ENCODE data around the gene ZNF280A. TPM values are rescaled to one million over a fixed set of nuclear protein-coding genes. Genes with fewer than 3 reads are reported as not detected.

ZNF280A gene
- total and polyA plus RNA-seq, 2 donors from 2014 or later, result not detected

GRCh38 chr22:22556578-22556977 is 36.5 kb upstream of the ZNF280A start:
- no peak overlapping the region for H3K9ac ChIP-seq (ENCODE audit: low read length in 3 of 3)
- FAIRE-seq (no peak), DNase-seq (no peak)
- H3K36me3 ChIP-seq (ENCODE audit: control insufficient read depth in 2 of 3, insufficient read depth in 3 of 3, low read length in 3 of 3), result no peaks in the 10 kb centered on the region
- no peak overlapping the region for H3K4me3 ChIP-seq (ENCODE audit: low read length in 3 of 3)
- no peaks in the 10 kb centered on the region for H3K4me1 ChIP-seq (ENCODE audit: control insufficient read depth in 2 of 3, insufficient read depth in 2 of 3, low read depth in 1 of 3, low read length in 3 of 3)
- no peaks in the 10 kb centered on the region for H3K9me3 ChIP-seq (ENCODE audit: control insufficient read depth in 2 of 3, insufficient read depth in 1 of 3, low read length in 3 of 3)
- no peak overlapping the region for H3K27ac ChIP-seq (ENCODE audit: low read depth in 2 of 2, low read length in 2 of 2)
- TF ChIP-seq, protein P1, sequence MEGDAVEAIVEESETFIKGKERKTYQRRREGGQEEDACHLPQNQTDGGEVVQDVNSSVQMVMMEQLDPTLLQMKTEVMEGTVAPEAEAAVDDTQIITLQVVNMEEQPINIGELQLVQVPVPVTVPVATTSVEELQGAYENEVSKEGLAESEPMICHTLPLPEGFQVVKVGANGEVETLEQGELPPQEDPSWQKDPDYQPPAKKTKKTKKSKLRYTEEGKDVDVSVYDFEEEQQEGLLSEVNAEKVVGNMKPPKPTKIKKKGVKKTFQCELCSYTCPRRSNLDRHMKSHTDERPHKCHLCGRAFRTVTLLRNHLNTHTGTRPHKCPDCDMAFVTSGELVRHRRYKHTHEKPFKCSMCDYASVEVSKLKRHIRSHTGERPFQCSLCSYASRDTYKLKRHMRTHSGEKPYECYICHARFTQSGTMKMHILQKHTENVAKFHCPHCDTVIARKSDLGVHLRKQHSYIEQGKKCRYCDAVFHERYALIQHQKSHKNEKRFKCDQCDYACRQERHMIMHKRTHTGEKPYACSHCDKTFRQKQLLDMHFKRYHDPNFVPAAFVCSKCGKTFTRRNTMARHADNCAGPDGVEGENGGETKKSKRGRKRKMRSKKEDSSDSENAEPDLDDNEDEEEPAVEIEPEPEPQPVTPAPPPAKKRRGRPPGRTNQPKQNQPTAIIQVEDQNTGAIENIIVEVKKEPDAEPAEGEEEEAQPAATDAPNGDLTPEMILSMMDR (IDR thresholded peaks at IDR 0.05; ENCODE audit: borderline replicate concordance, extremely low read depth, insufficient read depth), result no peak
- H3K27me3 ChIP-seq (ENCODE audit: control insufficient read depth, insufficient read depth, low read length), result no peaks in the 10 kb centered on the region
- intact Hi-C loops (cut with DNase I), result no loop called here

DNA sequence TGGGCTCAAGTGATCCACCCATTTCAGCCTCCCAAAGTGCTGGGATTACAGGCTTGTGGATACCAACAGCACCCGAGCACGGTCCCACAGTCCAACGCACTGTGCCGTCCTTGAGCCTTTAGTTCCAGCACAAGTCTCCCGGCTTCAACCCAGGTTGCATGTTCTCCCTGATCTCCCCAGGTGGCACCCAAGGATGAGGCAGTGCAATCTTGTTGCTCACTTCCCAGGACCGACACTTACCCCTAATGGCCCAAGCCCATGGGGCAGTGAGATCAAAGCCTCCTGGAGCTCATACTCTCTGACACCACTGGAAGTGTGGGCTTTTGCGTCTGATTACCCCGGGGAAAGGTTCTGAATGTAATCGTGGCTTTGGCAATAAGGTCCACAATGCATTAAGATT is 35.5 kb upstream of the ZNF280A start:
- Histone ChIP-seq H3K27ac (ENCODE audit: low read depth in 2 of 2, low read length in 2 of 2) (no peak overlapping the region), H3K9ac (ENCODE audit: low read length in 3 of 3) (no peak overlapping the region), H3K27me3 (ENCODE audit: control insufficient read depth, insufficient read depth, low read length) (no peaks in the 10 kb centered on the region), H3K9me3 (ENCODE audit: control insufficient read depth in 2 of 3, insufficient read depth in 1 of 3, low read length in 3 of 3) (no peaks in the 10 kb centered on the region), H3K4me1 (ENCODE audit: control insufficient read depth in 2 of 3, insufficient read depth in 2 of 3, low read depth in 1 of 3, low read length in 3 of 3) (no peaks in the 10 kb centered on the region), H3K36me3 (ENCODE audit: control insufficient read depth in 2 of 3, insufficient read depth in 3 of 3, low read length in 3 of 3) (no peaks in the 10 kb centered on the region), H3K4me3 (ENCODE audit: low read length in 3 of 3) (no peak overlapping the region)
- FAIRE-seq, result no peak
- intact Hi-C loops (cut with DNase I), result no loop called here
- TF ChIP-seq, protein P1 (IDR thresholded peaks at IDR 0.05; ENCODE audit: borderline replicate concordance, extremely low read depth, insufficient read depth), result no peak
- DNase-seq, result no peak

GRCh38 chr22:22554587-22555284 is 34.7 kb upstream of the ZNF280A start:
- H3K4me1 ChIP-seq (ENCODE audit: control insufficient read depth in 2 of 3, insufficient read depth in 2 of 3, low read depth in 1 of 3, low read length in 3 of 3), result no peaks in the 10 kb centered on the region
- no peak overlapping the region for H3K4me3 ChIP-seq (ENCODE audit: low read length in 3 of 3)
- no peak for DNase-seq
- no peak overlapping the region for H3K9ac ChIP-seq (ENCODE audit: low read length in 3 of 3)
- H3K36me3 ChIP-seq (ENCODE audit: control insufficient read depth in 2 of 3, insufficient read depth in 3 of 3, low read length in 3 of 3), result no peaks in the 10 kb centered on the region
- H3K9me3 ChIP-seq (ENCODE audit: control insufficient read depth in 2 of 3, insufficient read depth in 1 of 3, low read length in 3 of 3), result no peaks in the 10 kb centered on the region
- no peak overlapping the region for H3K27ac ChIP-seq (ENCODE audit: low read depth in 2 of 2, low read length in 2 of 2)
- FAIRE-seq, result no peak
- intact Hi-C loops (cut with DNase I), result no loop called here
- no peaks in the 10 kb centered on the region for H3K27me3 ChIP-seq (ENCODE audit: control insufficient read depth, insufficient read depth, low read length)
- TF ChIP-seq, protein P1 (IDR thresholded peaks at IDR 0.05; ENCODE audit: borderline replicate concordance, extremely low read depth, insufficient read depth), result no peak
